Mesenchymal stem cell (in vitro differentiated cells and primary cell): ENCODE measurements around the gene HERC6.
"Not testable (repeated sequence)": the region's sequence is repeated elsewhere in the genome, so short reads cannot be mapped to it uniquely, and the experiment has no call there.

ENCODE experiments used
- DNase-seq: peaks from one replicate; pipeline ENCODE4 v3.0.0-alpha.2; 2013
- H2AFZ ChIP-seq: one replicate; pipeline ENCODE4 v1.6.1; 2013; ENCODE audit warnings: low read depth, mild to moderate bottlenecking, control low read depth, inconsistent platforms, low read length, moderate library complexity
- H2AK5ac ChIP-seq: 2 replicates; pipeline ENCODE4 v1.6.1; 2013; ENCODE audit warnings: low read length, moderate library complexity, mild to moderate bottlenecking, inconsistent platforms; ENCODE audit not compliant: severe bottlenecking
- H2BK120ac ChIP-seq: one replicate; pipeline ENCODE4 v1.6.1; 2013; ENCODE audit warnings: low read depth, mild to moderate bottlenecking, inconsistent platforms, low read length, moderate library complexity
- H2BK12ac ChIP-seq, 2 experiments: one replicate each; pipeline ENCODE4 v1.6.1; 2013; ENCODE audit warnings: inconsistent platforms in 2 of 2, low read length in 2 of 2, mild to moderate bottlenecking in 2 of 2, moderate library complexity in 2 of 2, control low read depth in 1 of 2
- H2BK15ac ChIP-seq: one replicate; pipeline ENCODE4 v1.6.1; 2013; ENCODE audit warnings: mild to moderate bottlenecking, low read depth, inconsistent platforms; ENCODE audit not compliant: poor library complexity, severe bottlenecking
- H2BK5ac ChIP-seq: 2 replicates; pipeline ENCODE4 v1.6.1; 2013; ENCODE audit warnings: low read depth, mild to moderate bottlenecking, low read length, control low read depth, inconsistent platforms; ENCODE audit not compliant: poor library complexity, severe bottlenecking
- H3K14ac ChIP-seq, 2 experiments: one replicate each; pipeline ENCODE4 v1.6.1; 2013; ENCODE audit warnings: inconsistent platforms in 2 of 2, low read length in 2 of 2, control low read depth in 1 of 2, mild to moderate bottlenecking in 1 of 2, moderate library complexity in 1 of 2
- H3K18ac ChIP-seq, 2 experiments: one replicate each; pipeline ENCODE4 v1.6.1; 2013; ENCODE audit warnings: inconsistent platforms in 2 of 2, low read length in 2 of 2, control low read depth in 1 of 2, low read depth in 1 of 2, mild to moderate bottlenecking in 1 of 2
- H3K23ac ChIP-seq, 2 experiments: one replicate each; pipeline ENCODE4 v1.6.1; 2013; ENCODE audit warnings: inconsistent platforms in 2 of 2, low read length in 2 of 2, mild to moderate bottlenecking in 2 of 2, moderate library complexity in 2 of 2, control low read depth in 1 of 2
- H3K27ac ChIP-seq: 2 replicates; pipeline ENCODE4 v1.5.1; 2013; ENCODE audit warnings: mild to moderate bottlenecking, moderate library complexity, low read length, control low read depth, inconsistent platforms; ENCODE audit not compliant: poor library complexity, severe bottlenecking
- H3K27me3 ChIP-seq, 2 experiments: 2 replicates each; pipeline versions ENCODE4 v1.6.1 to v1.7.0; 2013; ENCODE audit warnings: low read length in 2 of 2, mild to moderate bottlenecking in 2 of 2, moderate library complexity in 2 of 2, control low read depth in 1 of 2, inconsistent platforms in 1 of 2; ENCODE audit not compliant: control insufficient read depth in 1 of 2, insufficient read depth in 1 of 2
- H3K36me3 ChIP-seq, 2 experiments: 2 replicates each; pipeline versions ENCODE4 v1.6.1 to v1.7.0; 2013; ENCODE audit warnings: low read length in 2 of 2, control low read depth in 1 of 2, inconsistent platforms in 1 of 2, low read depth in 1 of 2, mild to moderate bottlenecking in 1 of 2; ENCODE audit not compliant: insufficient read depth in 2 of 2, control insufficient read depth in 1 of 2
- H3K4ac ChIP-seq, 2 experiments: one replicate each; pipeline ENCODE4 v1.6.1; 2013; ENCODE audit warnings: inconsistent platforms in 2 of 2, low read length in 2 of 2, mild to moderate bottlenecking in 2 of 2, moderate library complexity in 2 of 2, control low read depth in 1 of 2, low read depth in 1 of 2
- H3K4me1 ChIP-seq: 2 replicates; pipeline ENCODE4 v1.6.1; 2013; ENCODE audit warnings: low read depth, low read length, control low read depth; ENCODE audit not compliant: control insufficient read depth, insufficient read depth
- H3K4me2 ChIP-seq: 2 replicates; pipeline ENCODE4 v1.6.1; 2013; ENCODE audit warnings: low read length, mild to moderate bottlenecking, inconsistent platforms; ENCODE audit not compliant: poor library complexity, severe bottlenecking
- H3K4me3 ChIP-seq, 2 experiments: 2 replicates each; pipeline versions ENCODE4 v1.5.1 to v1.7.0; 2013; ENCODE audit warnings: low read length in 2 of 2, mild to moderate bottlenecking in 2 of 2, control low read depth in 1 of 2, low read depth in 1 of 2; ENCODE audit not compliant: insufficient read depth in 1 of 2
- H3K79me1 ChIP-seq: replicated peaks from 2 replicates; pipeline ENCODE4 v1.6.1; 2013; ENCODE audit warnings: mild to moderate bottlenecking, control low read depth, low read length, inconsistent platforms; ENCODE audit not compliant: poor library complexity, severe bottlenecking
- H3K9ac ChIP-seq: 2 replicates; pipeline ENCODE4 v1.7.0; 2013; ENCODE audit warnings: mild to moderate bottlenecking, low read length, moderate library complexity
- H3K9me3 ChIP-seq: 2 replicates; pipeline ENCODE4 v1.7.0; 2013; ENCODE audit warnings: mild to moderate bottlenecking, low read length; ENCODE audit not compliant: control insufficient read depth
- H4K8ac ChIP-seq: one replicate; pipeline ENCODE4 v1.6.1; 2013; ENCODE audit warnings: inconsistent platforms, mild to moderate bottlenecking, low read length, moderate library complexity
- H4K91ac ChIP-seq: one replicate; pipeline ENCODE4 v1.6.1; 2013; ENCODE audit warnings: mild to moderate bottlenecking, low read length, inconsistent platforms
- WGBS: methylation state at CpG from one replicate; pipeline ENCODE4 v1.1.7; 2013; ENCODE audit warnings: mixed read lengths; 5-methylcytosine and 5-hydroxymethylcytosine counted together

The HERC6 gene

GRCh38 chr4:88446124-88446523, 67.5 kb downstream of the HERC6 start:
- Histone ChIP-seq H3K27me3 (no peaks in the 10 kb centered on the region), H3K9me3 (no peaks in the 10 kb centered on the region), H2AFZ (no peak overlapping the region), H3K36me3 (peaks cover 3 to 19% of the 10 kb centered on the region in 2 experiments), H2AK5ac (no peak overlapping the region), H3K4ac (no peak overlapping the region), H4K91ac (no peak overlapping the region), H2BK15ac (no peak overlapping the region), H2BK12ac (no peak overlapping the region), H3K4me2 (no peak overlapping the region), H2BK120ac (no peak overlapping the region), H3K27ac (no peak overlapping the region), H3K9ac (no peak overlapping the region), H3K79me1 (no peaks in the 10 kb centered on the region), H3K4me1 (no peaks in the 10 kb centered on the region), H3K18ac (no peak overlapping the region), H4K8ac (no peak overlapping the region), H3K4me3 (no peak overlapping the region), H3K14ac (no peak overlapping the region), H2BK5ac (no peak overlapping the region), H3K23ac (no peak overlapping the region)
- no peak for DNase-seq
- WGBS, result 86% methylated on average over 3 of the region's 3 CpGs

GRCh38 chr4:88447371-88448095, 68.9 kb downstream of the HERC6 start:
- Histone ChIP-seq H3K4me3 (no peak overlapping the region), H3K23ac (no peak overlapping the region), H3K9ac (no peak overlapping the region), H3K18ac (no peak overlapping the region), H3K14ac (no peak overlapping the region), H3K4me2 (no peak overlapping the region), H2AK5ac (no peak overlapping the region), H2BK15ac (no peak overlapping the region), H3K4ac (no peak overlapping the region), H2AFZ (no peak overlapping the region), H2BK12ac (no peak overlapping the region), H4K91ac (no peak overlapping the region), H3K4me1 (no peaks in the 10 kb centered on the region), H3K36me3 (peaks cover 3 to 8% of the 10 kb centered on the region in 2 experiments), H3K27ac (no peak overlapping the region), H3K9me3 (no peaks in the 10 kb centered on the region), H2BK5ac (no peak overlapping the region), H2BK120ac (no peak overlapping the region), H4K8ac (no peak overlapping the region), H3K79me1 (no peaks in the 10 kb centered on the region), H3K27me3 (no peaks in the 10 kb centered on the region)
- 85% methylated on average over 5 of the region's 5 CpGs for WGBS
- no peak for DNase-seq

- H2BK120ac ChIP-seq, H3K4me2 ChIP-seq, H3K4me3 ChIP-seq, H3K27ac ChIP-seq, DNase-seq, H2AFZ ChIP-seq, H3K23ac ChIP-seq, H3K14ac ChIP-seq, H2AK5ac ChIP-seq, H3K27me3 ChIP-seq, H3K9me3 ChIP-seq, H3K79me1 ChIP-seq, H2BK5ac ChIP-seq, H2BK12ac ChIP-seq, H3K18ac ChIP-seq, H3K36me3 ChIP-seq, H4K8ac ChIP-seq, H3K4me1 ChIP-seq, H3K9ac ChIP-seq, H3K4ac ChIP-seq, H2BK15ac ChIP-seq, H4K91ac ChIP-seq: not testable (repeated sequence)
- 96% methylated on average over 7 of the region's 7 CpGs for WGBS
These were observed 69.6 kb downstream of the HERC6 start for GRCh38 chr4:88448211-88448765.

GRCh38 chr4:88448889-88449288, 70.2 kb downstream of the HERC6 start:
- Histone ChIP-seq H3K18ac (no peak overlapping the region), H3K14ac (no peak overlapping the region), H3K27ac (no peak overlapping the region), H2AK5ac (no peak overlapping the region), H2BK120ac (no peak overlapping the region), H3K79me1 (no peaks in the 10 kb centered on the region), H3K4ac (no peak overlapping the region), H3K23ac (no peak overlapping the region), H3K36me3 (no peaks in the 10 kb centered on the region), H3K27me3 (no peaks in the 10 kb centered on the region), H2AFZ (no peak overlapping the region), H2BK5ac (no peak overlapping the region), H2BK12ac (no peak overlapping the region), H4K8ac (no peak overlapping the region), H4K91ac (no peak overlapping the region), H3K4me2 (no peak overlapping the region), H3K9me3 (no peaks in the 10 kb centered on the region), H3K4me1 (no peaks in the 10 kb centered on the region), H3K9ac (no peak overlapping the region), H3K4me3 (no peak overlapping the region), H2BK15ac (no peak overlapping the region)
- DNase-seq, result no peak
